Skeletal muscle cell (primary cell): Measurements from ENCODE around the gene CRYGN.

Experiments used
- DNase-seq: peaks from one replicate; pipeline ENCODE4 v3.0.0-alpha.2; 2010; ENCODE audit warnings: low read depth
- H3K4me3 ChIP-seq: 2 replicates; pipeline ENCODE4 v1.5.1; 2011; ENCODE audit warnings: low read depth, mild to moderate bottlenecking, control low read depth, low read length, moderate library complexity

The CRYGN gene

DNA sequence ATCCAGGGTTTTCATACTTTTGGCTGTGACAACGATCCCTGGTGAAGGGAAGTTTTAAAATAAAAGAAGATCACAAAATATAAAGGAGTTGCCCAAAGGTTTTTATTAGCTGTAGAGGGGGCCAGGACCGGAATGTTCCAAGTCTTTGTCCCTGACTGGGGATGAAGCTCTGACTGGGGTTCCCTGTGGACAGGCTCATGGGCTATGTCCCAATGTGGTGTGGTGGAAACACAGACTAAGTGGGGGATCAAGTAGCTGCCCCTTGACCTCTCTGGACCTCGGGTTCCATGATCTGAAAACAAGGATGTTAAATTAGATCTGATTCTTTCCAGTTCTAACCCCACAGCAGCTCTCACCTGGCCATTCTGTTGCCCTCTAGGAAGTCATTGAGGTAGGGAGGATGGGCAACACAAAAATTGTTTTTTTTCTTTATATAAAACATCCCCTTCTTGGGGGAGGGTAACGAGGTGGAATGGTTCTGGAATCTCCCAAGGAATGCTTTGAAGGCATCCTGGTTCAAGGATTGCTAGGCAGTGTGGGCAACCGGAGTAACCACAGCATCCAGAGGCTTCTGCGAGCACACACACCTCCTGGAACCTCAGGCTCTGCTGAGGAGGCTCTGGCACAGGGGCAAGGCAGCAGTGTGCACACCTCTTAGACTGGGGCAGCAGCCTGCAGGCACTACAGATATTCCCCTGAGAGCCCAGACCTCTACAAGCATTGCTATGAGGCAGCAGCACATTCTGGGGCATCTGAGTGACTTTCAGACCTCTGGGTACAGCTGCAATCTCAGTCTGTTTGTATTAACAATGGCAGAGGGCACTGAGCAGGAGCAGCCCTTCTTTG lies 21.4 kb upstream of the CRYGN start:
- no peak overlapping the region for H3K4me3 ChIP-seq
- no peak for DNase-seq

DNA sequence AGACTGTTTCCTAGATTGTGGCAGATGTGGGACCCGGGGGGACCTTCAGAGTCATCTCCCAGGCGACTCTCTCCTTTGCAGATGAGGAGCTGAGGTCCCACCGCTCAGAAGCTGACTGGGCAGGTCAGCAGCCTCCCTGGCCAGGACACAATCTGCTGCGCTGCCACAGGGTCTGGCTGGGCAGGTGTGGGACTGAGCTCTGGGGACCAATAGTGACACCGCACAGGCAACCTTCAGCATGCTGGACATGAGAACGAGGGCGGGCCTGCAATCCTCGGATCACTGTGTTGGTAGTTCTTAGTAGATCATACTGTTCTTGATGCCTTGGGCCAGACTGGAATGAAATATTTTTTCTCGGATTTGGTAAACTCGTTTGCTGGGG lies 20.5 kb upstream of the CRYGN start:
- DNase-seq: no peak
- H3K4me3 ChIP-seq: peak overlapping the region; percentile 29

DNA sequence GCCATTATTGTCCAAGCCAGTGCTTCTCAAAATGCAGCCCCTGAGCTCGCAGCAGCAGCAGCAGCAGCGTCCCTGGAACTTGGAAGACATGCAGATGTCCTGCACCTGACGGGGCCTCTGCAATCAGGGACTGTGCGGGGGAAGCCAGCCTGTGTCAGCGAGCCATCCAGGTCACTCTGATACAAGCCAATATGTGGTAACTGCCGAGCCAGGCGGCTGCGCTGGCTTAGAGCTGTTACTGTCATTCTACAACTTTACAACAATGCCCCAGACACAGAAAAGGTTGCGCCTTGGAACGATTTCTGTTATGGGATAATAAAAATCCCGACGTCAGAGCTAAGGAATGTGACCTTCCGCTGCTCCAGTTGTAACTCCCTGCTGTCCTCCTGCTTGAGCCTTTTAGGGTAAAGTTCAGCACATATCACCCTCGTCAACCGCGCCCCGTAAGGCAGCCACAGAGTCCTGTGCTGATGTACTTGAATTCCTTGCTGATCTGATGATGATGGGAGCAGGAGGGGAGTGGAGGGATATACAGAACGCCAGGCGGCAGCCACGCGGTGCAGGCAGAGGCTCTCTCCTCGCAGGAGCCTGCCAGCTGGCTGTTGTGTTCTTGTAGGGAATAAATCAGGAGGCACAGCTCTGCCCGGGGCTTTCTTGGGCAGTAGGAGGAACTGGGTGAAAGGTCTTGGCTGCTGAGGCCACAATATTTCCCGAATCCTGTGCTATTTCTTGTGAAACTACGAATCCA lies 20.0 kb upstream of the CRYGN start:
- peak overlapping the region; percentile 29 for H3K4me3 ChIP-seq
- DNase-seq: peak; percentile 81

DNA sequence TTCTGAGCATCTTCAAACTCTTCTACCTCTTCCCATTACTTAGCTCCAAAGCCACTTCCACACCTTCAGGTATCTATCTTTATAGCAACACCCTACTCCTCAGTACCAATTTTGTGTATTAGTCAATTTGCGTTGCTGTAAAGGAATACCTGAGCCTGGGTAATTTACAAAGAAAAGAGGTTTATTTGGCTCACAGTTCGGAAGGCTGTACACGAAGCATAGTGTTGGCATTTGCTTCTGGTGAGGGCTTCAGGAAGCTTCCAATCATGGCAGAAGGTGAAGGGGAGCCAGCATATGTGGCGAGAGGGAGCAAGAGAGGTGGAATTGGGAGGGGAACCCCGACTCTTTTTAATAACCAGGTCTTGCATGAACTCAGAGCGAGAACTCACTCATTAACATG lies 17.6 kb upstream of the CRYGN start:
- no peak for DNase-seq
- no peak overlapping the region for H3K4me3 ChIP-seq

DNA sequence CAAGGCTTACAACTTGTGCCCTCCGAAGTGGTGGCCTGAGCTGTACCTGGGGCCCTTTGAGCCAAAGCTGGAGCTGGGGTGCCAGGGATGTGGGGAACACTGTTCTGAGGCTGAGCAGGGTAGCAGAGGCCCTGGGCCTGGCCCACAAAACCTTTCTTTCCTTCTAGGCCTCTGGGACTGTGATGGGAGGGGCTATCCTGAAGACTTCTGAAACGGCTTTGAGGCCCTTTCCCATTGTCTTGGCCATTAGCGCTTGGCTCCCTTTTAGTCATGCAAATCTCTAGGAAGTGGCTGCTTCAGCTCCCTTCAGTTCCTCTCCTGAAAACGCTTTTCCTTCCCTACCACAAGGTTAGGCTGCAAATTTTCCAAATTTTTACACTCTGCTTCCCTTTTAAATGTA lies 16.8 kb upstream of the CRYGN start:
- H3K4me3 ChIP-seq: no peak overlapping the region
- no peak for DNase-seq

DNA sequence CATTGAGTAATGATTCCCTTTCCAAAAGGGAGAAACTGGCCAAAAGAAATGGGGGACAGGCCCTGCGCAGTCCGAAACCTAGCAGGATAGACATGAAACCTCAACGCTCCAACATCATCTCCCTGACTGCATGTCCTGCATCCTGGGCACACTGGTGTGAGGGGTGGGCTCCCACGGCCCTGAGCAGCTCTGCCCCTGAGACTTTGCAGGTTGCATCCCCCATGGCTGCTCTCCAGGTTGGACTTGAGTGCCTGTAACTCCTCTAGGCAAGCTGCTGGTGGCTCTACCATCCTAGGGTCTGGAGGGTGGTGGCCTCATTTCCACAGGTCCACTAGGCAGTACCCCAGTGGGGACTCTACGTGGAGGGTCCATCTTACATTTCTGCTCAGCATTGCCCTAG lies 16.3 kb upstream of the CRYGN start:
- no peak for DNase-seq
- no peak overlapping the region for H3K4me3 ChIP-seq

DNA sequence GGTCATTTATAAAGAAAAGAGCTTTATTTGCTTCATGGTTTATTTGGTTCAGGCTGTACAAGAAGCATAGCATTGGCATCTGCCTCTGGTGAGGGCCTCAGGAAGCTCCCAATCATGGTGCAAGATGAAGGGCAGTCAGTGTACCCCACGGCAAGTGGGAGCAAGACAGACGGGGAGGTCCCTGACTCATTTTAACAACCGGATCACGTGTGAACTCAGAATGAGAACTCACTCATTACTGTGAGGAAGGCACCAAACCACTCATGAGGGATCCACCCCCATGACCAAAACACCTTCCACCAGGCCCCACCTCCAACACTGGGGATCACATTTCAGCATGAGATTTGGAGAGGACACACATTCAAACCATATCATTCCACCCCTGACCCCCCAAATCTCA lies 15.7 kb upstream of the CRYGN start:
- no peak for DNase-seq
- H3K4me3 ChIP-seq: no peak overlapping the region

DNA sequence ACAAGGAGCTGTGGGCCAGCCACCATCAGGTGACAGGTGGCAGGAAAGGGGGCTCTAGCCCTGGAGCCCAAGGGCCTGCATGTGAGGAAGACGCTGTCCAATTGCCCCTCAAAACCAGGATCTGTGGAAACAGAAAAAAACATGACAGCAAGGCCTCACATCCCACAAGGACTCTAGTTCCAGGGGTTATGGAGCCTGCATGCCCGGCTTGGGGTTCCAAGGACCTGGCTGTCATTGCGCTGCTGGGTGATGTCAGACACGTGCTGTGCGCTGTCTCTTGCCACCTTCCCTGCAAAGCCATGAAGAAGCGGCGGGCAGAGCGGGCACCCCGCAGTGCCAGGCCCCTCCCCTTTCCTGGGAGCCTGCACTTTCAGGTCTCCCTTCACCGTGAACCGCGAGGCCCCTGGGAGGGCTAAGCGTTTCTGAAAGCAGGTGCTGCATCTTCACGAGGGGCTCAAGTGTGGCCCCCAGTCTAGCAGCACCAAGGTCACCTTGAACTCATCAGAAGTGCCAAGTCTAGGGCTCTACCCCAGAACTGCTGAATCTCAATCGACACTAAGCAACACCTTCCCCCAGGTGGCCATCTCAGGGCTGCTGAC lies 15.1 kb upstream of the CRYGN start:
- H3K4me3 ChIP-seq: no peak overlapping the region
- DNase-seq: no peak

DNA sequence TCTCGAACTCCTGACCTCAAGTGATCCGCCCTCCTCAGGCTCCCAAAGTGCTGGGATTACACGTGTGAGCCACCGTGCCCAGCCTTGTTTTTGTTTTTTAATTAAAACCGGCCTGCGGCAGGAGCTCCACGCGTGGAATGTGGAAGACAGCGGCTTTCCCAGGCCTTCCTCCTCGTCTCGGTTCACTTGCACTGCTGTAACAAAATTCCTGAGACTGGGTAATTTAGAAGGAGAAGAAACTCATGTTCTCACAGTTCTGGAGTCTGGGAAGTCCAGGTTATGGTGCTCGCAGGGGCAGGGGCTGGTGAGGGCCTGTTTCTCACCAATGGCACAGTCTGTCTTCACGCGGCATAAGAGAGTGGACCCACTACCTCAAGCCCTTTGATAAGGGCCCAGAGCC lies 14.4 kb upstream of the CRYGN start:
- H3K4me3 ChIP-seq: no peak overlapping the region
- DNase-seq: no peak

DNA sequence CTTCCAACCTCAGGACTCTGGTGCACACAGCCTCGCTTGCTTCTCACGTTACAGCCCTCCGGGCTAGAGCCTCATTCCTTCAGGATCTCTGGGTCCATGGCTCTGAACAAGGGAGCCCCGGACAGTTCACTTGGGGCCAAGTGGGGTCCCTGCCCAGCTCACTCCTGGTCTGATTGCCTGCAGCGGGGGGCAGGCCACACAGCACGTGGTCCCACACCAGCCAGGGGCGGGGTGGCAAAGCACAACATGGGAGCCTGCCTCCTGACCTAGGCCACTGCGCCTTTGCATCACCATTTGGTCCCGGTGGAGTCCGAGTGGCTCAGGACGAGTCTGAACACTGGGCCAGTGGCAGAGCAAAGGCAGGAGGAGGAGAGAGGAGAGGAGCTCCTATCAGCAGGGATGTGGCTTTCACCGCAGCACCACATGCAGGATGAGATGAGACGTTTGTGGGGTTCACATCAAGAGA lies 13.4 kb upstream of the CRYGN start:
- no peak overlapping the region for H3K4me3 ChIP-seq
- DNase-seq: no peak

DNA sequence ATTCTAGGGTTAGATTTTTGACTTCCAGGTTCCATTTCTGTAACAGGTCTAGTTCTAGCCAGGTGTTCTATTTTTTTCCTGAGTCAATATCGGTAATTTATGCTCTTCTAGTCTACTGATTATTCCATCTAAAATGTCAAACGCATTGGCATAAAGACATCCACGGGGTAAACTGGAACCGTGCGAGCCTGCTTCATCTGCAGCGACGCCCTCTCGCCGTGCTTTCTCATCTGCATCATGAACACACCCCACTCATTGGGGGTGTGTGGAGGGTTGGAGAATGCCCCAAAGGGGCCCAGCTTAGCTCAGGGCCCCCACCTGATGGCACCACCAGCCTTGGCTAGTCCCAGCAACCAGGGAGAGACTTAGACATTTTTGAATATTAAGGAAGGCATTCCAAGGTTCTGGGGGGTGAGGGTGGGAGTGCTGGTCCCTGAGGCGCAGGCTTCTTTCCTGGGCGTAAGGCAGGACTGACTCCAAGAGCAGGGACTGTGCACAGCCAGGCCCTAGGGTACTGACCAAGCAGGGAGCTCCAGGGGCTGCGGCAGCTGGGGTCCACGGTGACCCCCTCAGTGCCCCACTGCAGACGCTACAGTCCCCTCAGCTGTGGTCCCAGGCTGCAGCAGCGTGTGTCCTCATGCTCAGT lies 12.9 kb upstream of the CRYGN start:
- no peak for DNase-seq

DNA sequence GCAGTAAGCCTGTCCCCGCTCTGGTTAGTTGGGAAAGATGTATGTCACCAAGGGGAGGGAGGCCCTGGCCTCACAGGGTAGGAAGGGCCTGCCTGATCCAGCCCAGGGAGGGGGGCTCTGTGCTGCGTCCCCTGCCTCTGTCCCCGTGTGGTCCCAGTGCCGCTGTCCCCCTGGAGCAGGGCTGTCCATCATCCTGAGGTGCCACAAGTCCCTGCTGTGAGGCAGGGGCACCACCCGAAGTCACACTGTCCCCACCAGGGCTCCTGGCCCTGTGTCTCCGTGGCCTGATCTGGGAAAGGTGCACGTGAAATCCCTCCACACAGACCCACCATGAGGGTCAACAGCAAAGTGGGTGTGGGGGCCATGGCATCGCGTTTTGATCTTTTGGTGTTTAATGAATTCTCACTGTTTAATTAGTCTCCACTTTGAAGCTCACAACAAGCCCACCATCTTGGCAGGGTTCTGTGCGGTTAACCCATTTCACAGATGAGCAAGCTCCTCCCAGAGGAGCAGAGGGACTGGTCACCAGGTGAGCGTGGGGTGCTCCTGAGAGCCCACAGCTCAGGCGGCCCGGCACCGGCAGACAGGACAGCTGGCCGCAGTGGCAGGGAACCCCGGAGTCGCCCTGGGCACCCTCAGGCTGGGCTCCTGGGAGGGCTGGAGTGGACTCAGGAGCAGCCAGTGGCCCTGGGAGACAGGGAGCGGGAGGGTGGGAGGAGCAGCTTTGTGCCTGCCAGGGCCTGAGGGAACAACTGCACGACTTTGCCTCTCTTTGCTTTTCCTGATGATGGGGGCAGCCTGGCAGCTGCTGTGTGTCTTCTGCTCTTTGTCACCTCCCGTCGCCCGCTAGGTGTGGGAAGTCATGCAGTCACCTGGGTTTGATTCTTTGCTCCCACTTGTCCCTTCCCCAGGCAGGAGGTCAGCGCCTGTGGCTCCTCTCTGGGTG lies 12.0 kb upstream of the CRYGN start:
- no peak for DNase-seq
- no peak overlapping the region for H3K4me3 ChIP-seq

More for the DNA sequence above, 12.9 kb upstream of the CRYGN start:
- H3K4me3 ChIP-seq: no peak overlapping the region

DNA sequence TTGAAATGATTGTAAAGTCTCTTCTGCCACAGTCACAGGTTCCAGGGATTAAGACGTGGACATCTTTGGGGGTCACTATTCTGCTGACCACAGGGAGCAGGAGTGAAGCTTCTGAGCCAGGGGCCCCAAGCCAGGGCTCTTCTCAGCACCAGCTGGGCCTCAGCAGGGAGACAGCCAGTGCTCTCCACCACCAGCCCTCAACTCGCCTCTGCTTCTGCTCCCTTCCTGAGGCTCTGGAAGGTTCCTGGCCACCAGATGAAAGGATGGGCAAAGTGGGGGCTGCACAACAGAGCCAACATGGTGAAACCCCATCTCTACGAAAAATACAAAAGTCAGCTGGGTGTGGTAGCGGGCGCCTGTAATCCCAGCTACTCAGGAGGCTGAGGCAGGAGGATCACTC lies 11.2 kb upstream of the CRYGN start:
- no peak for DNase-seq
- H3K4me3 ChIP-seq: no peak overlapping the region

DNA sequence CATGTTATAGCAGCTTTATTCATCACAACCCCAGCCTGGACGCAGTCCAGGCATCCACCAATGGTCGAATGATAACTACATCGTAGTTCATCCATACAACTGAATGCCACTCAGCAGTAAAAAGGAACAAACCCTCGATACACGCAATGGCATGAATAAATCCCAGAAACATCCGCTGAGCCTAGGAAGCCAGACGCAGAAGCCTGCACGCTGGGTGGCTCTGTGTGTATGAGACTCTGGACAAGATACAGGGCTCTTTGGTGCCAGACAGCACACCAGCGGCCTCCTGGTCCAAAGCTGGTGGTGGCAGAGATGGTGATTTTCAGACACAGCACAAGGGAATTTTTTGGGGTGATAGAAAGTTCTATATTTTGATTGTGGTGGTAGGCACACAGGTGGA lies 10.0 kb upstream of the CRYGN start:
- no peak for DNase-seq
- H3K4me3 ChIP-seq: no peak overlapping the region

DNA sequence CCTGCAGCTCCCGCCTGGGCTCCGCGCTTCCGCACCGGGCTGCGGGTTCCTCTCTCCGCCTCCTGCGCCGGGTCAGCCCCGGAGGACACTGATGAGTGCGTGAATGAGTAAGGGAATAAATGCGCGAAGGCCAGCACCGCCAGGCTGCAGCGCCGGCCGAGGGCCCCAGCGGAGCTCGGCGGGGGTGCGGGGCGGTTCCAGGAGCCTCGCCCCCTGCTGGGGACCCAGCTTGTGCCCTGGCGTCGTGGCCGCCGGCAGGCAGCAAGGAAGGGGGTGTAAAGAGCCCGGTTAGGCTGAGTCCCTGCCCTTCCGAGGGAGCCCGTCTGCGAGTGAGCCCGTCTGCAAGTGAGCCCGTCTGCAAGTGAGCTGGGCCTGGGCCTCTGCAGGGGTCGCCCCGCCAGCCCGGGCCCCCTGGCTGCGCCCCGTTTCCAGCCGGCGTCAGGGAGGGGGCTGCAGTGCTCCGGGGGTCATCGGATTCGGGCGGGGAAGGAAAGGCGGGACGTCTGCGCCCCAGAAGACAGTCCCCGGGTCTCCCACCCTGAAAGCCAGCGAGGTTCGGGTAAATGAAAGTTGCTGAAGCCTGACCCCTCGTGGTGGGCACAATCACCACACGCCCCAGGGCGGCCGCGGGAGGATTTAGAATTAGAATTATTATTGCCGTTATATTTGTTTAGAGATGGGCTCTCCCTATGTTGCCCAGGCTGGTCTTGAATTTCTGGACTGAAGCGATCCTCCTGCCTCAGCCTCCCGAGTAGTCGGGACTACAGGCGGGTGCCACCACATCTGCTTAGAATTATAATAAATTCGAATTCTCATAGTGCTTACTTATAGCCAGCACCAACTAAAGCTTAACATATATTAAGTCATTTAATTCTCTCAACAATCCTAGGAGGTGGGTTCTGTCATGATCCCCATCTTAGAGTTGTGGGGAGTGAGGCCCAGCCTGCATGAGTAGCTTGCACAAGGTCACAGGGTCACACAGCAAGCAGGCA lies 8.6 kb upstream of the CRYGN start:
- DNase-seq: no peak
- peak overlapping the region; percentile 48 for H3K4me3 ChIP-seq

DNA sequence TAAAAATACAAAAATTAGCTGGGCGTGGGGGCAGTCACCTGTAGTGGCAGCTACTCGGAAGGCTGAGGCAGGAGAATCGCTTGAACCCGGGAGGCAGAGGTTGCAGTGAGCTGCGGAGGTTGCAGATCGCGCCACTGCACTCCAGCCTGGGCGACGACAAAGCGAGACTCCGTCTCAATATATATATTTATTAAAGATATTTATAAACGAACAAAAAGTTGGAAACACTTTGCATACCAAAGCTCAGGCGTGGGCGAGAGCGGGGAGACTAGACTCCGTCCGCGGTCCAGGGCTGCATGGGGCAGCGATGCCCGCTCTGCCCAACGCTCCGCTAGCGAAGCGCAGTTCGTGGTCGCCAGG lies 7.9 kb upstream of the CRYGN start:
- H3K4me3 ChIP-seq: peak overlapping the region; percentile 48
- DNase-seq: no peak

DNA sequence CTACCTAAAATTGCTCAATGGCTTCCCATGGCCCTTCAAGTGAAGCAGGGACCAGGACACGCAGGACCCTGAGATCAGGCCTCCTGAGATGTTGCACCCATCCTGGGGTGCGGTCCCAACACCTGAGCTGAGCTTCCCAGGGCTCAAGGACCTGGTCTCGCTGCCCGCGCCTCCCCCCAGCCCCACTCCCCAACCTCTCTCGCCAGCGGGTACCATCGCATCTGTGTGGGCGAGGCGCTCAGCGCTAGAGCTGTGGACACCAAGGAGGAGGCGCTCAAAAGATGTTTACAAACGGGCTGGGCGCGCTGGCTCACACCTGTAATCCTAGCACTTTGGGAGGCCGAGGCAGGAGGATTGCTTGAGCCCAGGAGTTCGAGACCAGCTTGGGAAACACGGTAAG lies 7.4 kb upstream of the CRYGN start:
- no peak overlapping the region for H3K4me3 ChIP-seq
- DNase-seq: no peak

DNA sequence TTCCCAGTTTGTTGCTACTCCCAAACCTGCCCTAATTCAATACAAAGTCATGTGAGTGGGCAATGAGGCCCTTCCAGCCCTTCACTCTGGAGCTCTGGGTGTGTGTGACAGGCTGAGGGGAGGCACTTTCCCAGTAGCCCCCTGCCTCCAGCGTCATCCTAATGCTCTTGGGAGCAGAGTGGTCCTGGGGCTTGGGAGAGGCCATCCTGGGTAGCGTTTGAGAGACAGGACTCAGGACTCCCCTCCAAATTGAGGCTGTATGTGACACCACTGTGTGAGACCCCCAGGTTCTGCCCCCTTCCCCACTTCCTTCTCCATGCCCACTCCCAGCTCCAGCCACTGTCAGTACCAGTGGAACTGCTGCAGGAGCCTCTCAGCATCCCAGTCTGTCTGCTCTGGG lies 6.5 kb upstream of the CRYGN start:
- DNase-seq: no peak
- H3K4me3 ChIP-seq: no peak overlapping the region
